HFF-Myc (cell line): Measurements from ENCODE around the gene SOX4.

Experiments used
- DNase-seq: peaks from one replicate; pipeline ENCODE4 v3.0.0-alpha.2; 2011; ENCODE audit warnings: low read depth; ENCODE audit errors: extremely low read depth
- H3K4me3 ChIP-seq: replicated peaks from 2 replicates; pipeline ENCODE4 v1.5.1; 2011; ENCODE audit warnings: low read depth, mild to moderate bottlenecking, control low read depth, low read length
- TF ChIP-seq, protein P1 (sequence below): IDR thresholded peaks from 2 replicates; pipeline ENCODE4 v1.5.1; 2012; ENCODE audit warnings: mild to moderate bottlenecking, low read depth, low read length, control low read depth; ENCODE audit errors: missing control alignments

Gene SOX4

DNA sequence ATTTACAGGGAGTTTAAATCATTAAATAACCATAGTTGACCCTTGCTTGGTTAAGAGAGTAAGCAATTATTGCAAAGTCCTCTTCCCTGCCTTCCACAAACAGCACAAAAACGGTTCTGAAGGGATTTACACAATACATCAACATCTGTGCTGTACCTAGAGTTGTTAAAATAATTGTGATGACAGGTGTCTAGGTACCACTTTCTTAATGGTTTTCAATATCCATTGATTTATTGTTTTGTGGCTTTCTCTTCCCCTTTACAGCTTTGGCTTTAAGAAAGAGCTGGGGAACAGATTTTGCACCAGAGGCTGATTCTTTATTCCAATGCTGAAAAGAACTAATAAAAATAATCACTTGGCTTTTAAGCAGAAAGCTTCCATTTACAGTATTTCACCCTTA lies 598 bp upstream of the SOX4 start:
- DNase-seq = no peak

DNA sequence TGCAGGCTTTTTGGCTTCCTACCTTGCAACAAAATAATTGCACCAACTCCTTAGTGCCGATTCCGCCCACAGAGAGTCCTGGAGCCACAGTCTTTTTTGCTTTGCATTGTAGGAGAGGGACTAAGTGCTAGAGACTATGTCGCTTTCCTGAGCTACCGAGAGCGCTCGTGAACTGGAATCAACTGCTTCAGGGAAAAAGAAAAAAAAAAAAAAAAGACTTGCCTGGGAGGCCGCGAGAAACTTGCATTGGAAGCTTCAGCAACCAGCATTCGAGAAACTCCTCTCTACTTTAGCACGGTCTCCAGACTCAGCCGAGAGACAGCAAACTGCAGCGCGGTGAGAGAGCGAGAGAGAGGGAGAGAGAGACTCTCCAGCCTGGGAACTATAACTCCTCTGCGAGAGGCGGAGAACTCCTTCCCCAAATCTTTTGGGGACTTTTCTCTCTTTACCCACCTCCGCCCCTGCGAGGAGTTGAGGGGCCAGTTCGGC lies 420 bp downstream of the SOX4 start:
- TF ChIP-seq, protein P1, sequence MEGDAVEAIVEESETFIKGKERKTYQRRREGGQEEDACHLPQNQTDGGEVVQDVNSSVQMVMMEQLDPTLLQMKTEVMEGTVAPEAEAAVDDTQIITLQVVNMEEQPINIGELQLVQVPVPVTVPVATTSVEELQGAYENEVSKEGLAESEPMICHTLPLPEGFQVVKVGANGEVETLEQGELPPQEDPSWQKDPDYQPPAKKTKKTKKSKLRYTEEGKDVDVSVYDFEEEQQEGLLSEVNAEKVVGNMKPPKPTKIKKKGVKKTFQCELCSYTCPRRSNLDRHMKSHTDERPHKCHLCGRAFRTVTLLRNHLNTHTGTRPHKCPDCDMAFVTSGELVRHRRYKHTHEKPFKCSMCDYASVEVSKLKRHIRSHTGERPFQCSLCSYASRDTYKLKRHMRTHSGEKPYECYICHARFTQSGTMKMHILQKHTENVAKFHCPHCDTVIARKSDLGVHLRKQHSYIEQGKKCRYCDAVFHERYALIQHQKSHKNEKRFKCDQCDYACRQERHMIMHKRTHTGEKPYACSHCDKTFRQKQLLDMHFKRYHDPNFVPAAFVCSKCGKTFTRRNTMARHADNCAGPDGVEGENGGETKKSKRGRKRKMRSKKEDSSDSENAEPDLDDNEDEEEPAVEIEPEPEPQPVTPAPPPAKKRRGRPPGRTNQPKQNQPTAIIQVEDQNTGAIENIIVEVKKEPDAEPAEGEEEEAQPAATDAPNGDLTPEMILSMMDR = no peak
- DNase-seq = no peak
- H3K4me3 ChIP-seq = peak overlapping the region; percentile 91

More for the DNA sequence above, 598 bp upstream of the SOX4 start:
- TF ChIP-seq, protein P1 = no peak
- H3K4me3 ChIP-seq = peak overlapping the region; percentile 91

DNA sequence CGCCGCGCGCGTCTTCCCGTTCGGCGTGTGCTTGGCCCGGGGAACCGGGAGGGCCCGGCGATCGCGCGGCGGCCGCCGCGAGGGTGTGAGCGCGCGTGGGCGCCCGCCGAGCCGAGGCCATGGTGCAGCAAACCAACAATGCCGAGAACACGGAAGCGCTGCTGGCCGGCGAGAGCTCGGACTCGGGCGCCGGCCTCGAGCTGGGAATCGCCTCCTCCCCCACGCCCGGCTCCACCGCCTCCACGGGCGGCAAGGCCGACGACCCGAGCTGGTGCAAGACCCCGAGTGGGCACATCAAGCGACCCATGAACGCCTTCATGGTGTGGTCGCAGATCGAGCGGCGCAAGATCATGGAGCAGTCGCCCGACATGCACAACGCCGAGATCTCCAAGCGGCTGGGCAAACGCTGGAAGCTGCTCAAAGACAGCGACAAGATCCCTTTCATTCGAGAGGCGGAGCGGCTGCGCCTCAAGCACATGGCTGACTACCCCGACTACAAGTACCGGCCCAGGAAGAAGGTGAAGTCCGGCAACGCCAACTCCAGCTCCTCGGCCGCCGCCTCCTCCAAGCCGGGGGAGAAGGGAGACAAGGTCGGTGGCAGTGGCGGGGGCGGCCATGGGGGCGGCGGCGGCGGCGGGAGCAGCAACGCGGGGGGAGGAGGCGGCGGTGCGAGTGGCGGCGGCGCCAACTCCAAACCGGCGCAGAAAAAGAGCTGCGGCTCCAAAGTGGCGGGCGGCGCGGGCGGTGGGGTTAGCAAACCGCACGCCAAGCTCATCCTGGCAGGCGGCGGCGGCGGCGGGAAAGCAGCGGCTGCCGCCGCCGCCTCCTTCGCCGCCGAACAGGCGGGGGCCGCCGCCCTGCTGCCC lies 1.1 kb downstream of the SOX4 start:
- no peak for DNase-seq
- TF ChIP-seq, protein P1 = no peak
- peak overlapping the region; percentile 91 for H3K4me3 ChIP-seq

DNA sequence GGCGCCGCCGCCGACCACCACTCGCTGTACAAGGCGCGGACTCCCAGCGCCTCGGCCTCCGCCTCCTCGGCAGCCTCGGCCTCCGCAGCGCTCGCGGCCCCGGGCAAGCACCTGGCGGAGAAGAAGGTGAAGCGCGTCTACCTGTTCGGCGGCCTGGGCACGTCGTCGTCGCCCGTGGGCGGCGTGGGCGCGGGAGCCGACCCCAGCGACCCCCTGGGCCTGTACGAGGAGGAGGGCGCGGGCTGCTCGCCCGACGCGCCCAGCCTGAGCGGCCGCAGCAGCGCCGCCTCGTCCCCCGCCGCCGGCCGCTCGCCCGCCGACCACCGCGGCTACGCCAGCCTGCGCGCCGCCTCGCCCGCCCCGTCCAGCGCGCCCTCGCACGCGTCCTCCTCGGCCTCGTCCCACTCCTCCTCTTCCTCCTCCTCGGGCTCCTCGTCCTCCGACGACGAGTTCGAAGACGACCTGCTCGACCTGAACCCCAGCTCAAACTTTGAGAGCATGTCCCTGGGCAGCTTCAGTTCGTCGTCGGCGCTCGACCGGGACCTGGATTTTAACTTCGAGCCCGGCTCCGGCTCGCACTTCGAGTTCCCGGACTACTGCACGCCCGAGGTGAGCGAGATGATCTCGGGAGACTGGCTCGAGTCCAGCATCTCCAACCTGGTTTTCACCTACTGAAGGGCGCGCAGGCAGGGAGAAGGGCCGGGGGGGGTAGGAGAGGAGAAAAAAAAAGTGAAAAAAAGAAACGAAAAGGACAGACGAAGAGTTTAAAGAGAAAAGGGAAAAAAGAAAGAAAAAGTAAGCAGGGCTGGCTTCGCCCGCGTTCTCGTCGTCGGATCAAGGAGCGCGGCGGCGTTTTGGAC lies 2.0 kb downstream of the SOX4 start:
- peak overlapping the region; percentile 91 for H3K4me3 ChIP-seq
- TF ChIP-seq, protein P1 = no peak
- no peak for DNase-seq

DNA sequence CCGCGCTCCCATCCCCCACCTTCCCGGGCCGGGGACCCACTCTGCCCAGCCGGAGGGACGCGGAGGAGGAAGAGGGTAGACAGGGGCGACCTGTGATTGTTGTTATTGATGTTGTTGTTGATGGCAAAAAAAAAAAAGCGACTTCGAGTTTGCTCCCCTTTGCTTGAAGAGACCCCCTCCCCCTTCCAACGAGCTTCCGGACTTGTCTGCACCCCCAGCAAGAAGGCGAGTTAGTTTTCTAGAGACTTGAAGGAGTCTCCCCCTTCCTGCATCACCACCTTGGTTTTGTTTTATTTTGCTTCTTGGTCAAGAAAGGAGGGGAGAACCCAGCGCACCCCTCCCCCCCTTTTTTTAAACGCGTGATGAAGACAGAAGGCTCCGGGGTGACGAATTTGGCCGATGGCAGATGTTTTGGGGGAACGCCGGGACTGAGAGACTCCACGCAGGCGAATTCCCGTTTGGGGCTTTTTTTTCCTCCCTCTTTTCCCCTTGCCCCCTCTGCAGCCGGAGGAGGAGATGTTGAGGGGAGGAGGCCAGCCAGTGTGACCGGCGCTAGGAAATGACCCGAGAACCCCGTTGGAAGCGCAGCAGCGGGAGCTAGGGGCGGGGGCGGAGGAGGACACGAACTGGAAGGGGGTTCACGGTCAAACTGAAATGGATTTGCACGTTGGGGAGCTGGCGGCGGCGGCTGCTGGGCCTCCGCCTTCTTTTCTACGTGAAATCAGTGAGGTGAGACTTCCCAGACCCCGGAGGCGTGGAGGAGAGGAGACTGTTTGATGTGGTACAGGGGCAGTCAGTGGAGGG lies 2.8 kb downstream of the SOX4 start:
- TF ChIP-seq, protein P1 = no peak
- no peak for DNase-seq
- peak overlapping the region; percentile 91 for H3K4me3 ChIP-seq
